GM12878 (cell line): ENCODE measurements around the gene DHX34. TPM values are rescaled to one million over a fixed set of nuclear protein-coding genes. Genes with fewer than 3 reads are reported as not detected.

ENCODE experiments used
- ATAC-seq: fragments of 200-7000 bp; cut with Tn5 transposase; 3 replicates; pipeline ENCODE4 v1.9.1; 2020; ENCODE audit warnings: mild to moderate bottlenecking, moderate library complexity
- BruUV-seq: library from RNA; stranded (reverse); fragments of 400-500 nt; replicated peaks from 2 replicates; lab custom pipeline; 2021; lab: Mats Ljungman, UMichigan
- CTCF ChIA-PET: fragments of 300-600 bp; sonication (Branson Sonifier 250); formaldehyde crosslinking; extraction: SDS; loops from one replicate; lab custom pipeline; 2021; ENCODE audit warnings: inconsistent platforms; lab: Yijun Ruan, JAX
- POLR2A ChIA-PET: fragments of 350-600 bp; formaldehyde crosslinking; extraction: SDS; loops from one replicate; lab custom pipeline; 2021; ENCODE audit warnings: inconsistent platforms; lab: Charles Lee
- RAD21 ChIA-PET: fragments of 300-600 bp; sonication (Branson Sonifier 250); formaldehyde crosslinking; loops from one replicate; lab custom pipeline; 2023; ENCODE audit warnings: antibody characterized with exemption; ENCODE audit not compliant: unreplicated experiment; lab: Charles Lee
- SMC1A ChIA-PET: fragments of 300-600 bp; sonication (Branson Sonifier 250); formaldehyde crosslinking; loops from one replicate; lab custom pipeline; 2023; ENCODE audit not compliant: unreplicated experiment, uncharacterized antibody; lab: Charles Lee
- DNase-seq: peaks from one replicate; pipeline ENCODE4 v3.0.0-alpha.2; 2011; ENCODE audit warnings: low read depth, low spot score
- FAIRE-seq: peaks from 3 replicates; lab custom pipeline; 2011; peaks lifted over from hg19 to GRCh38; lab: Jason Lieb, UNC
- H2AFZ ChIP-seq: 2 replicates; pipeline ENCODE4 v1.6.0; 2011; ENCODE audit warnings: low read depth, low read length, control low read depth; ENCODE audit not compliant: control insufficient read depth
- H3K27ac ChIP-seq: 2 replicates; pipeline ENCODE4 v1.5.1; 2011; ENCODE audit warnings: control low read depth; ENCODE audit not compliant: control insufficient read depth, insufficient read depth
- H3K27me3 ChIP-seq, 2 experiments: replicated peaks in 1 of 2; 2 replicates each; pipeline versions ENCODE4 v1.6.0 to v1.6.1; 2011; ENCODE audit warnings: low read length in 1 of 2; ENCODE audit not compliant: control insufficient read depth in 2 of 2, insufficient read depth in 2 of 2
- H3K36me3 ChIP-seq, 2 experiments: 2 replicates each; pipeline ENCODE4 v1.5.1; 2011; ENCODE audit warnings: low read length in 1 of 2; ENCODE audit not compliant: control insufficient read depth in 2 of 2, insufficient read depth in 2 of 2
- H3K4me1 ChIP-seq: 2 replicates; pipeline ENCODE4 v1.6.1; 2011; ENCODE audit warnings: mild to moderate bottlenecking, low read length, moderate library complexity, mixed read lengths; ENCODE audit not compliant: control insufficient read depth, insufficient read depth
- H3K4me2 ChIP-seq: 2 replicates; pipeline ENCODE4 v1.6.0; 2011; ENCODE audit warnings: control low read depth; ENCODE audit not compliant: control insufficient read depth, insufficient read depth
- H3K4me3 ChIP-seq: fragments of 200-600 bp; sonication (generic); 2 replicates; pipeline ENCODE4 v1.5.1; 2016
- H3K79me2 ChIP-seq: 2 replicates; pipeline ENCODE4 v1.6.0; 2011; ENCODE audit warnings: low read length; ENCODE audit not compliant: control insufficient read depth, insufficient read depth
- H3K9ac ChIP-seq: 2 replicates; pipeline ENCODE4 v1.8.0; 2011; ENCODE audit warnings: low read length, control low read depth, mixed read lengths; ENCODE audit not compliant: control insufficient read depth, insufficient read depth
- H3K9me3 ChIP-seq: replicated peaks from 3 replicates; pipeline ENCODE4 v1.5.1; 2011; ENCODE audit warnings: mild to moderate bottlenecking, low read length; ENCODE audit not compliant: control insufficient read depth, insufficient read depth
- H4K20me1 ChIP-seq: 2 replicates; pipeline ENCODE4 v1.6.0; 2011; ENCODE audit not compliant: control insufficient read depth, insufficient read depth
- BRCA1 ChIP-seq: IDR thresholded peaks from 2 replicates; pipeline ENCODE4 v1.6.1; 2011; ENCODE audit warnings: low read depth, low read length, improper control_type of control experiment
- CREB1 ChIP-seq: IDR thresholded peaks from 2 replicates; pipeline ENCODE4 v1.6.1; 2012; ENCODE audit warnings: low read depth, mild to moderate bottlenecking, inconsistent platforms
- EGR1 ChIP-seq, 2 experiments: IDR thresholded peaks; 1 replicate in 1 of 2; 2 replicates in 1 of 2; pipeline ENCODE4 v1.6.1; 2011 to 2012; ENCODE audit warnings: low read depth in 2 of 2, low read length in 2 of 2, borderline replicate concordance in 1 of 2, mild to moderate bottlenecking in 1 of 2, moderate library complexity in 1 of 2
- MTA3 ChIP-seq: IDR thresholded peaks from 2 replicates; pipeline ENCODE4 v1.6.1; 2012; ENCODE audit warnings: low read length, inconsistent platforms, borderline replicate concordance
- NFYB ChIP-seq: IDR thresholded peaks from 2 replicates; pipeline ENCODE4 v1.6.1; 2011; ENCODE audit warnings: low read depth, mild to moderate bottlenecking, low read length, improper control_type of control experiment, moderate library complexity; ENCODE audit not compliant: insufficient read depth
- NRF1 ChIP-seq: conservative IDR thresholded peaks from 2 replicates; pipeline ENCODE4 v1.6.1; 2011; ENCODE audit warnings: mild to moderate bottlenecking, low read depth, low read length, improper control_type of control experiment
- PAX8 ChIP-seq: fragments of 450-650 bp; IDR thresholded peaks from 2 replicates; pipeline ENCODE4 v1.6.1; 2017; ENCODE audit warnings: mild to moderate bottlenecking, moderate library complexity
- RAD21 ChIP-seq: IDR thresholded peaks from 2 replicates; pipeline ENCODE4 v1.6.1; 2011; ENCODE audit warnings: mild to moderate bottlenecking, low read depth, low read length, moderate library complexity; ENCODE audit not compliant: insufficient read depth
- RELA ChIP-seq: fragments of 450-650 bp; IDR thresholded peaks from 2 replicates; pipeline ENCODE4 v1.8.0; 2014; ENCODE audit warnings: borderline replicate concordance; ENCODE audit not compliant: partially characterized antibody
- RFX5 ChIP-seq: IDR thresholded peaks from 2 replicates; pipeline ENCODE4 v1.6.1; 2011; ENCODE audit warnings: low read depth, low read length, improper control_type of control experiment
- SMC3 ChIP-seq: IDR thresholded peaks from 2 replicates; pipeline ENCODE4 v1.6.1; 2011; ENCODE audit warnings: low read length, improper control_type of control experiment, borderline replicate concordance
- SREBF1 ChIP-seq: IDR thresholded peaks from 2 replicates; pipeline ENCODE4 v1.6.1; 2012; ENCODE audit warnings: mild to moderate bottlenecking, low read length
- TBL1XR1 ChIP-seq: IDR thresholded peaks from 2 replicates; pipeline ENCODE4 v1.6.1; 2012; ENCODE audit warnings: low read depth, low read length, improper control_type of control experiment
- TCF12 ChIP-seq: IDR thresholded peaks from 2 replicates; pipeline ENCODE4 v1.6.1; 2011; ENCODE audit warnings: low read depth, mild to moderate bottlenecking, low read length
- ZNF274 ChIP-seq: IDR thresholded peaks from one replicate; pipeline ENCODE4 v1.8.0; 2011; ENCODE audit not compliant: insufficient read length, insufficient read depth
- ZNF687 ChIP-seq: fragments of 450-650 bp; IDR thresholded peaks from 2 replicates; pipeline ENCODE4 v1.6.1; 2017; ENCODE audit warnings: mild to moderate bottlenecking, moderate library complexity
- WGBS: methylation state at CpG from one replicate; pipeline ENCODE4 v1.1.6; 2016; ENCODE audit warnings: low lambda C conversion rate; ENCODE audit not compliant: insufficient replicate concordance, insufficient coverage; ENCODE audit errors: missing lambda C conversion rate; 5-methylcytosine and 5-hydroxymethylcytosine counted together
- in situ Hi-C: fragments of 300-500 bp; cut with MboI; formaldehyde crosslinking; loops from 9 replicates; pipeline ENCODE4 v1.14.3; 2018; ENCODE audit warnings: mixed read lengths
- intact Hi-C: fragments of 100-400 bp; cut with micrococcal nuclease; formaldehyde crosslinking; loops from one replicate; pipeline ENCODE4 v1.14.2; 2022; ENCODE audit not compliant: unreplicated experiment
- polyA plus RNA-seq, 11 experiments: library from polyadenylated mRNA; depleted of rRNA in 4 of 11; unstranded in 6 of 11; stranded (reverse) in 5 of 11; fragments of >200 nt; fragmentation: Nextera tagmentation in 4 of 11; fragmentation: Illumina TruSeq in 1 of 11; extraction: Ambion mirVana in 4 of 11; extraction: Trizol in 1 of 11; gene quantifications; 1 replicate in 1 of 11; 2 replicates in 10 of 11; pipeline versions ENCODE4 v1.2.1 to v1.2.3, GENCODE V29; 2011 to 2016; ENCODE audit warnings: inconsistent platforms in 2 of 11, missing spikeins in 2 of 11, low read depth in 1 of 11
- total RNA-seq, 4 experiments: library from RNA; depleted of rRNA in 3 of 4; stranded (reverse); fragments of >200 nt in 3 of 4; fragmentation: Illumina TruSeq in 1 of 4; extraction: Trizol in 1 of 4; gene quantifications; 2 replicates each; pipeline versions ENCODE4 v1.2.1 to v1.2.3, GENCODE V29; 2013 to 2021
- TF ChIP-seq, protein P1 (sequence below): fragments of 450-650 bp; IDR thresholded peaks from 2 replicates; pipeline ENCODE4 v1.6.1; 2016; ENCODE audit warnings: mild to moderate bottlenecking

DHX34 gene
- total and polyA plus RNA-seq, 10 of the 15 experiments (the other 5 are each of a cell fraction or from before 2014, with no cell fraction given): 0.19 to 16.9 (median 10.5) TPM

DNA sequence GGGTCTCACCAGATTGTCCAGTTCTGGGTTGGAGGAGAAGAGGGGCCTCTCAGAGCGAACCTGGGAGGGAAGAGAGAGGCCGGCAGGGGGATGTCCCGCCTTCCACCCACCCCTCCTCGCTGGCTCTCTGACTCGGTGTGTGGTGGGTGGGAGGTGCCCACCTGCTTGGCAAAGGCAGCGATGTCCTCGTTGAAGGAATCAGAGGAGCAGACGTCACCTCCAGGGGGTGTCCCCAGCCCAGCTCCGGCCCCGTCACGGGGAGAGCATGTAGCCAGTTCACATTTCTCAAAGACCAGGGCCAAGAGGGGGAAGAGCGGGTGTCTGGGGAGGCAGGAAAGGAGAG, 67.5 kb downstream of the DHX34 start (continued):
- TF ChIP-seq RFX5 (no peak), SREBF1 (no peak), RAD21 (no peak)

DNA sequence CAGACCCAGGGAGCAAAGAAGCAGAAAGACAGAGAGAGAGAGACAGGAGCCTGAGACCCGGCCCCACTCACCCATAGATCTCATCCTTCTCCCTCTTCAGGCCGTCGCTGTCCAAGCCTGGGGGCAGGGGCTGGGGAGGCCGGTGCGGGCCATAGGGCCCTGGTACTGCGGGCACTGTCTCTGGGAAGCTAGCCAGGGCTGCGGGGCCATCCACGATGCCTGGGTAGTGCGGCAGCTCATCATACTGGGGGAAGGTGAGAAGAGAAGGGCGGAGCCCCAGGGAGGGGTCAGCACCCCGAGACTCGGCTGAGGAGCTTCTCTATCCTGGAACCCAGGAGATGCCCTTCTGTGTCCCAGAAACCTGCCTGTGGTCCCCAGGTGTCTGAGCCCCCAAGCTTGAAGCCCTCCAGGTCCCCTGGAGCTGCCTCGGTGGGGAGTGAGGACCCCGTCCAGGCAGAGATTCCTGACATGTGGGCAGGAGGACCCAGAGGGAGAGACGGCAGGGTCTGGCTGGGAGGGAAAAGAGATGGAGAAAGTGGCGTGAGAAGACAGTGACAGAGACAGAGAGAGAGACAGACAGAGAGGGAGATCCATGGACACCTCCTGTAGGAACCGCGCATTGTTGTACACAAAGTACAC, 68.1 kb downstream of the DHX34 start:
- ChIA-PET RAD21 (no interaction called here), POLR2A (no interaction called here), SMC1A (no interaction called here), CTCF (interaction anchor here (0.6 to 1.5 kb wide), 3 partner anchors 132 to 856 kb away, joined by 3 to 4 read pairs (median 4); no protein-coding TSS in a partner anchor)
- no peak overlapping the region for H3K4me3 ChIP-seq
- no peak overlapping the region for H3K27ac ChIP-seq
- H4K20me1 ChIP-seq: no peaks in the 10 kb centered on the region
- in situ Hi-C loops (no loop called here), intact Hi-C loops (no loop called here)
- H3K27me3 ChIP-seq: peaks cover 15 to 16% of the 10 kb centered on the region in 2 experiments
- H3K4me1 ChIP-seq: no peaks in the 10 kb centered on the region; the same call in 1 of the 2 replicates
- H3K36me3 ChIP-seq: no peaks in the 10 kb centered on the region
- ATAC-seq (peak; percentile 11; the same call in 1 of the 3 replicates), FAIRE-seq (no peak), DNase-seq (no peak)
- H3K79me2 ChIP-seq: no peaks in the 10 kb centered on the region
- BruUV-seq: no TSS peak
- TF ChIP-seq RAD21 (no peak), TBL1XR1 (no peak), RELA (no peak), ZNF687 (no peak), TCF12 (no peak), NRF1 (no peak), NFYB (no peak), PAX8 (no peak), MTA3 (no peak), SMC3 (no peak), ZNF274 (no peak), CREB1 (no peak), BRCA1 (no peak), EGR1 (IDR thresholded peaks at IDR 0.05; ENCODE audit: borderline replicate concordance in 1 of 2, low read depth in 2 of 2, low read length in 2 of 2) (no peak)
- TF ChIP-seq, protein P1, sequence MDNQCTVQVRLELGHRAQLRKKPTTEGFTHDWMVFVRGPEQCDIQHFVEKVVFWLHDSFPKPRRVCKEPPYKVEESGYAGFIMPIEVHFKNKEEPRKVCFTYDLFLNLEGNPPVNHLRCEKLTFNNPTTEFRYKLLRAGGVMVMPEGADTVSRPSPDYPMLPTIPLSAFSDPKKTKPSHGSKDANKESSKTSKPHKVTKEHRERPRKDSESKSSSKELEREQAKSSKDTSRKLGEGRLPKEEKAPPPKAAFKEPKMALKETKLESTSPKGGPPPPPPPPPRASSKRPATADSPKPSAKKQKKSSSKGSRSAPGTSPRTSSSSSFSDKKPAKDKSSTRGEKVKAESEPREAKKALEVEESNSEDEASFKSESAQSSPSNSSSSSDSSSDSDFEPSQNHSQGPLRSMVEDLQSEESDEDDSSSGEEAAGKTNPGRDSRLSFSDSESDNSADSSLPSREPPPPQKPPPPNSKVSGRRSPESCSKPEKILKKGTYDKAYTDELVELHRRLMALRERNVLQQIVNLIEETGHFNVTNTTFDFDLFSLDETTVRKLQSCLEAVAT: no peak
- no peak overlapping the region for H3K9ac ChIP-seq
- WGBS: 21% methylated on average over 18 of the region's 18 CpGs
- H3K9me3 ChIP-seq: no peaks in the 10 kb centered on the region
- no peak overlapping the region for H3K4me2 ChIP-seq
- H2AFZ ChIP-seq: no peak overlapping the region
